Large intestine (tissue), 3 donors: ENCODE results near the gene CDC42EP4. TPM values are rescaled to one million over a fixed set of nuclear protein-coding genes. Genes with fewer than 3 reads are reported as not detected.
"Not testable (repeated sequence)": the region's sequence is repeated elsewhere in the genome, so short reads cannot be mapped to it uniquely, and the experiment has no call there.

ENCODE experiments used
- DNase-seq, 2 donors: peaks; one replicate each; pipeline versions ENCODE4 v3.0.0 to v3.0.0-alpha.2; 2013
- H3K27ac ChIP-seq: one replicate; pipeline ENCODE4 v1.5.1; 2013; ENCODE audit warnings: low read length
- H3K27me3 ChIP-seq: 2 replicates; pipeline ENCODE4 v1.6.1; 2013; ENCODE audit warnings: low read length; ENCODE audit not compliant: control insufficient read depth, insufficient read depth
- H3K36me3 ChIP-seq: 2 replicates; pipeline ENCODE4 v1.6.1; 2013; ENCODE audit warnings: low read length; ENCODE audit not compliant: control insufficient read depth, insufficient read depth
- H3K4me1 ChIP-seq: one replicate; pipeline ENCODE4 v1.6.1; 2013; ENCODE audit warnings: low read length; ENCODE audit not compliant: control insufficient read depth, insufficient read depth
- H3K4me3 ChIP-seq: one replicate; pipeline ENCODE4 v1.5.1; 2013; ENCODE audit warnings: low read length
- H3K9me3 ChIP-seq: one replicate; pipeline ENCODE4 v1.6.1; 2013; ENCODE audit warnings: mild to moderate bottlenecking, low read depth, low read length, moderate library complexity; ENCODE audit not compliant: control insufficient read depth
- WGBS: methylation state at CpG from one replicate; pipeline ENCODE4 v1.1.5; 2013; ENCODE audit warnings: low lambda C conversion rate; ENCODE audit not compliant: insufficient coverage; 5-methylcytosine and 5-hydroxymethylcytosine counted together
- polyA plus RNA-seq: library from polyadenylated mRNA; unstranded; fragments of 120-200 nt; gene quantifications from one replicate; pipeline ENCODE4 v1.2.1, GENCODE V29; 2013

The CDC42EP4 gene
- polyA plus RNA-seq, 1 donor, result 57.5 TPM

GRCh38 chr17:73336408-73337329 is 24.9 kb upstream of the CDC42EP4 start:
- H3K27ac ChIP-seq, result no peak overlapping the region

GRCh38 chr17:73335591-73336407 is 24.0 kb upstream of the CDC42EP4 start:
- no CpG with 5 or more reads among the region's 12 CpGs for WGBS
- H3K9me3 ChIP-seq, result no peaks in the 10 kb centered on the region
- no peaks in the 10 kb centered on the region for H3K36me3 ChIP-seq
- peak in 1 of 2 donors; percentile 47 for DNase-seq
- H3K4me1 ChIP-seq, result peaks cover 5% of the 10 kb centered on the region
- H3K4me3 ChIP-seq, result no peak overlapping the region
- no peak overlapping the region for H3K27ac ChIP-seq
- no peaks in the 10 kb centered on the region for H3K27me3 ChIP-seq

More at GRCh38 chr17:73336408-73337329, 24.9 kb upstream of the CDC42EP4 start:
- no CpG with 5 or more reads among the region's 13 CpGs for WGBS
- H3K4me3 ChIP-seq, result no peak overlapping the region
- no peaks in the 10 kb centered on the region for H3K9me3 ChIP-seq
- no peak for DNase-seq
- peaks cover 5% of the 10 kb centered on the region for H3K4me1 ChIP-seq
- no peaks in the 10 kb centered on the region for H3K36me3 ChIP-seq
- H3K27me3 ChIP-seq, result no peaks in the 10 kb centered on the region

- Histone ChIP-seq H3K4me3 (no peak overlapping the region), H3K36me3 (no peaks in the 10 kb centered on the region), H3K27me3 (no peaks in the 10 kb centered on the region), H3K27ac (no peak overlapping the region), H3K9me3 (no peaks in the 10 kb centered on the region), H3K4me1 (peaks cover 3% of the 10 kb centered on the region)
- no CpG with 5 or more reads among the region's 12 CpGs for WGBS
- no peak for DNase-seq
Measured at GRCh38 chr17:73334771-73335513, 23.1 kb upstream of the CDC42EP4 start.

- H3K4me3 ChIP-seq, H3K27me3 ChIP-seq, H3K36me3 ChIP-seq, H3K4me1 ChIP-seq, H3K27ac ChIP-seq, DNase-seq, H3K9me3 ChIP-seq: not testable (repeated sequence)
- WGBS, result 80% methylated on average over 1 of the region's 9 CpGs
Measured at GRCh38 chr17:73333445-73333844, 21.6 kb upstream of the CDC42EP4 start.

GRCh38 chr17:73331060-73331459 is 19.3 kb upstream of the CDC42EP4 start:
- Histone ChIP-seq H3K9me3 (no peaks in the 10 kb centered on the region), H3K4me3 (no peak overlapping the region), H3K27me3 (no peaks in the 10 kb centered on the region), H3K4me1 (no peaks in the 10 kb centered on the region), H3K27ac (no peak overlapping the region), H3K36me3 (no peaks in the 10 kb centered on the region)
- WGBS, result 80% methylated on average over 1 of the region's 3 CpGs
- DNase-seq, result no peak

GRCh38 chr17:73327676-73328075 is 15.9 kb upstream of the CDC42EP4 start:
- WGBS, result 100% methylated on average over 2 of the region's 7 CpGs
- Histone ChIP-seq H3K4me3 (no peak overlapping the region), H3K4me1 (peaks cover 10% of the 10 kb centered on the region), H3K9me3 (no peaks in the 10 kb centered on the region), H3K36me3 (no peaks in the 10 kb centered on the region), H3K27me3 (no peaks in the 10 kb centered on the region), H3K27ac (no peak overlapping the region)
- DNase-seq, result no peak

- 100% methylated on average over 1 of the region's 4 CpGs for WGBS
- DNase-seq, result no peak
- H3K36me3 ChIP-seq, result no peaks in the 10 kb centered on the region
- no peaks in the 10 kb centered on the region for H3K9me3 ChIP-seq
- no peak overlapping the region for H3K27ac ChIP-seq
- H3K4me1 ChIP-seq, result peaks cover 10% of the 10 kb centered on the region
- no peaks in the 10 kb centered on the region for H3K27me3 ChIP-seq
- no peak overlapping the region for H3K4me3 ChIP-seq
Measured at GRCh38 chr17:73325527-73325842, 13.7 kb upstream of the CDC42EP4 start.

- no peak overlapping the region for H3K27ac ChIP-seq
- H3K27me3 ChIP-seq, result no peaks in the 10 kb centered on the region
- H3K36me3 ChIP-seq, result no peaks in the 10 kb centered on the region
- H3K9me3 ChIP-seq, result no peaks in the 10 kb centered on the region
- peaks cover 10% of the 10 kb centered on the region for H3K4me1 ChIP-seq
- DNase-seq, result no peak
- no CpG with 5 or more reads among the region's 17 CpGs for WGBS
- H3K4me3 ChIP-seq, result no peak overlapping the region
Measured at GRCh38 chr17:73324711-73325526, 13.1 kb upstream of the CDC42EP4 start.

- Histone ChIP-seq H3K27me3 (no peaks in the 10 kb centered on the region), H3K27ac (no peak overlapping the region), H3K36me3 (no peaks in the 10 kb centered on the region), H3K4me1 (peaks cover 11% of the 10 kb centered on the region), H3K4me3 (no peak overlapping the region), H3K9me3 (no peaks in the 10 kb centered on the region)
- no peak for DNase-seq
- WGBS, result no CpG with 5 or more reads among the region's 9 CpGs
Measured at GRCh38 chr17:73324160-73324475, 12.3 kb upstream of the CDC42EP4 start.
